Adrenal gland (tissue), 5 donors: Measurements from ENCODE around the gene ANP32E.
"Not testable (repeated sequence)": the region's sequence is repeated elsewhere in the genome, so short reads cannot be mapped to it uniquely, and the experiment has no call there.

Experiments used
- CTCF ChIP-seq, 6 experiments: fragments of 450-650 bp in 4 of 6; fragments of 200-600 bp in 2 of 6; sonication (generic) in 1 of 6; IDR thresholded peaks; 1 replicate in 5 of 6; 2 replicates in 1 of 6; pipeline versions ENCODE4 v1.5.1 to v1.8.0; 2016 to 2021; ENCODE audit warnings: antibody characterized with exemption in 6 of 6, mild to moderate bottlenecking in 2 of 6, moderate library complexity in 1 of 6
- POLR2A ChIP-seq, 2 donors: fragments of 450-650 bp; IDR thresholded peaks; one replicate each; pipeline ENCODE4 v1.6.1; 2017; ENCODE audit warnings: antibody characterized with exemption in 2 of 2, mild to moderate bottlenecking in 2 of 2, moderate library complexity in 1 of 2
- donor health status: DM: no; HTN: no; CAD: no.

GRCh38 chr1:150237176-150237575 is 1.3 kb upstream of the ANP32E start:
- TF ChIP-seq POLR2A, CTCF (IDR thresholded peaks at IDR 0.05): not testable (repeated sequence)
